HCT116 (cell line): ENCODE data around the gene TNFSF12. TPM values are rescaled to one million over a fixed set of nuclear protein-coding genes. Genes with fewer than 3 reads are reported as not detected.
"Not testable (repeated sequence)": the region's sequence is repeated elsewhere in the genome, so short reads cannot be mapped to it uniquely, and the experiment has no call there.

Experiments used
- ATAC-seq: fragments of 200-7000 bp; cut with Tn5 transposase; 2 replicates; pipeline ENCODE4 v1.9.1; 2020; ENCODE audit warnings: mild to moderate bottlenecking, moderate library complexity
- BruUV-seq: library from RNA; stranded (reverse); fragments of 400-500 nt; replicated peaks from 2 replicates; lab custom pipeline; 2021; lab: Mats Ljungman, UMichigan
- CTCF ChIA-PET: fragments of 300-600 bp; sonication (Branson Sonifier 250); formaldehyde crosslinking; loops from one replicate; lab custom pipeline; 2021; ENCODE audit warnings: antibody characterized with exemption; lab: Charles Lee
- POLR2A ChIA-PET: fragments of 300-600, 350-600 bp; sonication (Branson Sonifier 250); formaldehyde crosslinking; loops from one replicate; lab custom pipeline; 2021; ENCODE audit warnings: antibody characterized with exemption; lab: Charles Lee
- RAD21 ChIA-PET, 2 experiments: fragments of 300-600 bp; sonication (Branson Sonifier 250); formaldehyde crosslinking; loops; one replicate each; lab custom pipeline; 2023; ENCODE audit warnings: low total read pairs in 2 of 2; ENCODE audit not compliant: uncharacterized antibody in 2 of 2, unreplicated experiment in 2 of 2, low non-redundant PET in 1 of 2; lab: Charles Lee
- DNase-seq: peaks from one replicate; pipeline ENCODE4 v3.0.0-alpha.2; 2010; ENCODE audit warnings: low read depth, low spot score
- H2AFZ ChIP-seq: fragments of 200-600 bp; shearing (Covaris generic), sonication (generic); 2 replicates; pipeline ENCODE4 v1.6.1; 2017; ENCODE audit warnings: low read depth, mixed run types, mixed read lengths, antibody characterized with exemption, low read length; ENCODE audit not compliant: poor library complexity, severe bottlenecking
- H3K27ac ChIP-seq: 2 replicates; pipeline ENCODE4 v1.5.1; 2012; ENCODE audit warnings: low read depth, low read length
- H3K27me3 ChIP-seq: fragments of 200-600 bp; sonication (generic); 2 replicates; pipeline ENCODE4 v1.6.1; 2016; ENCODE audit warnings: mixed run types, low read length, mixed read lengths; ENCODE audit not compliant: insufficient read depth
- H3K36me3 ChIP-seq, 2 experiments: fragments of 200-500 bp in 1 of 2; fragments of 200-600 bp in 1 of 2; sonication (Bioruptor generic) in 1 of 2; sonication (generic) in 1 of 2; 2 replicates each; pipeline versions ENCODE4 v1.5.1 to v1.6.1; 2014 to 2016; ENCODE audit warnings: low read length in 2 of 2, inconsistent platforms in 1 of 2, mixed read lengths in 1 of 2, mixed run types in 1 of 2; ENCODE audit not compliant: insufficient read depth in 2 of 2, control insufficient read depth in 1 of 2
- H3K4me1 ChIP-seq, 2 experiments: fragments of 200-600 bp in 1 of 2; sonication (generic) in 1 of 2; 2 replicates each; pipeline versions ENCODE4 v1.5.1 to v1.6.1; 2012 to 2017; ENCODE audit warnings: low read length in 2 of 2, inconsistent platforms in 1 of 2, mild to moderate bottlenecking in 1 of 2, mixed read lengths in 1 of 2, mixed run types in 1 of 2, moderate library complexity in 1 of 2; ENCODE audit not compliant: insufficient read depth in 2 of 2, control insufficient read depth in 1 of 2
- H3K4me2 ChIP-seq: fragments of 200-600 bp; sonication (generic); 2 replicates; pipeline ENCODE4 v1.6.1; 2017; ENCODE audit warnings: mixed run types, low read length, mixed read lengths
- H3K4me3 ChIP-seq, 2 experiments: fragments of 200-600 bp in 1 of 2; sonication (generic) in 1 of 2; replicated peaks in 1 of 2; 2 replicates each; pipeline ENCODE4 v1.5.1; 2011 to 2016; ENCODE audit warnings: low read length in 2 of 2, control low read depth in 1 of 2, low read depth in 1 of 2, mild to moderate bottlenecking in 1 of 2, mixed read lengths in 1 of 2, mixed run types in 1 of 2
- H3K79me2 ChIP-seq: fragments of 200-600 bp; sonication (generic); 2 replicates; pipeline ENCODE4 v1.6.1; 2017; ENCODE audit warnings: mild to moderate bottlenecking, mixed run types, low read length, moderate library complexity, mixed read lengths; ENCODE audit not compliant: insufficient read depth
- H3K9ac ChIP-seq: fragments of 200-600 bp; sonication (generic); 2 replicates; pipeline ENCODE4 v1.6.1; 2016; ENCODE audit warnings: low read length, mixed read lengths
- H3K9me2 ChIP-seq: fragments of 200-600 bp; sonication (generic), shearing (Covaris generic); 2 replicates; pipeline ENCODE4 v1.6.1; 2017; ENCODE audit warnings: mixed run types, mild to moderate bottlenecking, moderate library complexity; ENCODE audit not compliant: insufficient read depth
- H3K9me3 ChIP-seq, 2 experiments: fragments of 200-500 bp in 1 of 2; fragments of 200-600 bp in 1 of 2; sonication (Bioruptor generic) in 1 of 2; sonication (generic) in 1 of 2; 2 replicates each; pipeline ENCODE4 v1.6.1; 2014 to 2017; ENCODE audit warnings: low read length in 2 of 2, mixed read lengths in 2 of 2, inconsistent platforms in 1 of 2, low read depth in 1 of 2, mild to moderate bottlenecking in 1 of 2, mixed run types in 1 of 2, moderate library complexity in 1 of 2; ENCODE audit not compliant: control insufficient read depth in 1 of 2, insufficient read depth in 1 of 2
- H4K20me1 ChIP-seq: fragments of 200-600 bp; sonication (generic), shearing (Covaris generic); 2 replicates; pipeline ENCODE4 v1.6.1; 2017; ENCODE audit warnings: mixed run types, mild to moderate bottlenecking, moderate library complexity; ENCODE audit not compliant: insufficient read depth
- EZH2 ChIP-seq: fragments of 200-600 bp; sonication (generic); IDR thresholded peaks from 2 replicates; pipeline ENCODE4 v1.6.1; 2017; ENCODE audit warnings: antibody characterized with exemption, mixed run types
- EZH2phosphoT487 ChIP-seq: fragments of 200-600 bp; IDR thresholded peaks from 2 replicates; pipeline ENCODE4 v1.6.1; 2018; ENCODE audit warnings: antibody characterized with exemption, borderline replicate concordance
- POLR2A ChIP-seq: IDR thresholded peaks from 2 replicates; pipeline ENCODE4 v1.7.0; 2011; ENCODE audit warnings: borderline replicate concordance; ENCODE audit not compliant: insufficient read depth, insufficient read length; ENCODE audit errors: extremely low read depth
- POLR2AphosphoS5 ChIP-seq: IDR thresholded peaks from 2 replicates; pipeline ENCODE4 v1.6.1; 2011; ENCODE audit warnings: mild to moderate bottlenecking, low read depth, low read length, moderate library complexity
- RAD21 ChIP-seq: IDR thresholded peaks from 2 replicates; pipeline ENCODE4 v1.6.1; 2012; ENCODE audit warnings: low read depth, mild to moderate bottlenecking
- REST ChIP-seq: IDR thresholded peaks from 2 replicates; pipeline ENCODE4 v1.6.1; 2012; ENCODE audit warnings: low read depth
- ZBTB33 ChIP-seq: IDR thresholded peaks from 2 replicates; pipeline ENCODE4 v1.6.1; 2011; ENCODE audit warnings: mild to moderate bottlenecking, low read length, moderate library complexity; ENCODE audit not compliant: insufficient replicate concordance; ENCODE audit errors: extremely low read depth
- ZNF274 ChIP-seq: fragments of 200-500 bp; sonication (Bioruptor generic); IDR thresholded peaks from 2 replicates; pipeline ENCODE4 v1.6.1; 2014; ENCODE audit warnings: mild to moderate bottlenecking, low read depth, low read length, inconsistent platforms
- intact Hi-C: fragments of 100-400 bp; cut with micrococcal nuclease; formaldehyde crosslinking; loops from 2 replicates; pipeline ENCODE4 v1.10.0; 2022
- total RNA-seq: library from RNA; stranded (reverse); gene quantifications from one replicate; pipeline ENCODE4 v1.2.1, GENCODE V29; 2021; ENCODE audit not compliant: unreplicated experiment

TNFSF12 gene
- total RNA-seq, 1 experiment from 2014 or later, result 12.3 TPM

GRCh38 chr17:7592422-7593021 lies 43.7 kb downstream of the TNFSF12 start (continued):
- TF ChIP-seq REST, result no peak
- TF ChIP-seq POLR2A, result no peak
- TF ChIP-seq EZH2phosphoT487, result no peak
- TF ChIP-seq RAD21, result no peak
- TF ChIP-seq, all 23 proteins: peak for 0

GRCh38 chr17:7593296-7593695 lies 44.4 kb downstream of the TNFSF12 start:
- H3K9ac ChIP-seq, result no peak overlapping the region
- no peaks in the 10 kb centered on the region for H3K79me2 ChIP-seq
- POLR2A ChIA-PET, result no interaction called here
- H3K4me1 ChIP-seq, result peaks cover 0 to 14% of the 10 kb centered on the region in 2 experiments; a peak in 2 of 4 replicates
- H2AFZ ChIP-seq, result no peak overlapping the region
- RAD21 ChIA-PET, result no interaction called here
- H3K4me2 ChIP-seq, result no peak overlapping the region
- H3K9me2 ChIP-seq, result no peaks in the 10 kb centered on the region
- CTCF ChIA-PET, result no interaction called here
- no peak overlapping the region for H3K4me3 ChIP-seq
- intact Hi-C loops, result no loop called here
- peaks cover 50 to 55% of the 10 kb centered on the region in 2 experiments; a peak in 3 of 4 replicates for H3K36me3 ChIP-seq
- no peak overlapping the region for H3K27ac ChIP-seq
- no peaks in the 10 kb centered on the region for H4K20me1 ChIP-seq
- BruUV-seq, result no TSS peak
- H3K9me3 ChIP-seq, result no peaks in the 10 kb centered on the region
- ATAC-seq (no peak), DNase-seq (no peak)
- TF ChIP-seq EZH2, result no peak
- TF ChIP-seq POLR2AphosphoS5, result no peak
- TF ChIP-seq ZBTB33, result no peak
- no peak for TF ChIP-seq ZNF274
- H3K27me3 ChIP-seq, result no peaks in the 10 kb centered on the region

GRCh38 chr17:7597561-7597960 lies 48.7 kb downstream of the TNFSF12 start:
- H3K9me3 ChIP-seq, H3K27me3 ChIP-seq, BruUV-seq, RAD21 ChIA-PET, DNase-seq, H3K9me2 ChIP-seq, ATAC-seq, CTCF ChIA-PET, POLR2A ChIA-PET, H3K9ac ChIP-seq, H3K4me1 ChIP-seq, H3K27ac ChIP-seq, H3K4me2 ChIP-seq, H4K20me1 ChIP-seq, H3K4me3 ChIP-seq, intact Hi-C loops, H2AFZ ChIP-seq, H3K79me2 ChIP-seq: not testable (repeated sequence)
- peaks cover 57 to 64% of the 10 kb centered on the region in 2 experiments; a peak in 3 of 4 replicates for H3K36me3 ChIP-seq
